Right lobe of liver (tissue), 4 donors: ENCODE data around the gene MRAP.

Experiments used
- CTCF ChIP-seq, 4 donors: fragments of 200-600 bp in 3 of 4; fragments of 450-650 bp in 1 of 4; IDR thresholded peaks; one replicate each; pipeline versions ENCODE4 v1.5.1 to v1.8.0; 2016 to 2022; ENCODE audit warnings: antibody characterized with exemption in 4 of 4, mild to moderate bottlenecking in 2 of 4
- POLR2A ChIP-seq: fragments of 450-650 bp; IDR thresholded peaks from one replicate; pipeline ENCODE4 v1.6.1; 2017; ENCODE audit warnings: antibody characterized with exemption, mild to moderate bottlenecking
- donor health status: DM: no; HTN: no; CAD: no.
- donor health status: DM: no; HTN: no; CAD: no.
- donor health status: DM: no; HTN: yes; CAD: no.

- no peak for TF ChIP-seq CTCF (IDR thresholded peaks at IDR 0.05)
- TF ChIP-seq POLR2A = no peak
Observed at GRCh38 chr21:32325706-32326105, 27.1 kb downstream of the MRAP start.
